ENCODE data around the gene CENPP.
A peak's percentile ranks its signal among the peaks of the same experiment; 100 is the strongest.

Gene CENPP

GRCh38 chr9:92327283-92327850 lies 1.6 kb downstream of the CENPP start:
- H3K9me3 ChIP-seq: no peaks in the 10 kb centered on the region
- H3K4me3 ChIP-seq: no peak overlapping the region
- no peaks in the 10 kb centered on the region for H3K27me3 ChIP-seq
- DNase-seq: no peak
- peaks cover 0 to 22% (median 18%) of the 10 kb centered on the region in 4 donors for H3K4me1 ChIP-seq
- peaks cover 2 to 4% (median 3%) of the 10 kb centered on the region in 3 donors for H3K36me3 ChIP-seq
- no peak for TF ChIP-seq CTCF (IDR thresholded peaks at IDR 0.05)
- no peak overlapping the region for H3K27ac ChIP-seq
- intact Hi-C loops (cut with DNase I; ENCODE audit: low total_unique reads): no loop called here

- no peak for TF ChIP-seq CTCF (IDR thresholded peaks at IDR 0.05)
- Histone ChIP-seq H3K27ac (no peak overlapping the region), H3K9me3 (no peaks in the 10 kb centered on the region), H3K4me1 (peaks cover 0 to 22% (median 18%) of the 10 kb centered on the region in 4 donors), H3K36me3 (no peaks in the 10 kb centered on the region), H3K4me3 (no peak overlapping the region), H3K27me3 (no peaks in the 10 kb centered on the region)
- DNase-seq: no peak
- intact Hi-C loops (cut with DNase I; ENCODE audit: low total_unique reads): no loop called here
These were observed 2.5 kb downstream of the CENPP start for GRCh38 chr9:92328225-92328624.

DNA sequence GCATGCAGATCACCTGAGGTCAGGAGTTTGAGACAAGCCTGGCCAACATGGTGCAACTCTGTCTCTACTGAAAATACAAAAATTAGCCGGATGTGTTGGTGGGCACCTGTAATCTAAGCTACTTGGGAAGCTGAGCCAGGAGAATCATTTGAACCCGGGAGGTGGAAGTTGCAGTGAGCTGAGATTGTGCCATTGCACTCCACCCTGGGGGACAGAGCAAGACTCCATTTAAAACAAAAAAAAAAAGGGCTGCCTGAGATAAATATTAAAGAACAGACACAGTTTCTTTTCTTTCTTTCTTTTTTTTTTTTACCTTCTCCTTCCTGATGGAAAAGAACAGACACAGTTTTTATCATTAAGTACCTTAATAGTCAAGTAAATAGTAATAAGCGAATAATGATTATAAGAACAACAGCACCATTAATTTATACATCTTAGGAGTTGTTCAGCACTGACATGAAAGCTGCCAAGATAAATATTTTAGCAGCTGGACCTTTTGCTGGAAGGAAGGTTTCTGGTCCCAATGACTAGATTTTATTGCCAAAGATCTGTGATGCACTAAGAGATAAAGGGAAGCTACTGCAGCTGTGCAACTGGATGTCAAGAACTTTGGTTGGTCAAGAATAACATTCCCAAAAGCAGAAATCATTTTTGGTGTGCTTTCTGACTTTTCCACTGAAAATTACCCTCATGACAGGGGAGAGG lies 7.0 kb downstream of the CENPP start:
- Histone ChIP-seq H3K27me3 (no peaks in the 10 kb centered on the region), H3K4me3 (no peak overlapping the region), H3K36me3 (no peaks in the 10 kb centered on the region), H3K27ac (no peak overlapping the region), H3K9me3 (no peaks in the 10 kb centered on the region), H3K4me1 (peaks cover 0 to 3% (median 0%) of the 10 kb centered on the region in 4 donors)
- intact Hi-C loops (cut with DNase I; ENCODE audit: low total_unique reads): loop anchor here (2.0 kb wide), 1 partner anchor 292 kb away; no protein-coding TSS in a partner anchor
- no peak for TF ChIP-seq CTCF (IDR thresholded peaks at IDR 0.05)
- DNase-seq: no peak

GRCh38 chr9:92333282-92333634 lies 7.5 kb downstream of the CENPP start:
- no peak overlapping the region for H3K4me3 ChIP-seq
- no peak for TF ChIP-seq CTCF (IDR thresholded peaks at IDR 0.05)
- peaks cover 0 to 2% (median 0%) of the 10 kb centered on the region in 3 donors for H3K36me3 ChIP-seq
- intact Hi-C loops (cut with DNase I; ENCODE audit: low total_unique reads): loop anchor here (2.0 kb wide), 1 partner anchor 292 kb away; no protein-coding TSS in a partner anchor
- no peak overlapping the region for H3K27ac ChIP-seq
- H3K9me3 ChIP-seq: no peaks in the 10 kb centered on the region
- H3K4me1 ChIP-seq: peaks cover 0 to 3% (median 0%) of the 10 kb centered on the region in 4 donors
- no peaks in the 10 kb centered on the region for H3K27me3 ChIP-seq
- no peak for DNase-seq

DNA sequence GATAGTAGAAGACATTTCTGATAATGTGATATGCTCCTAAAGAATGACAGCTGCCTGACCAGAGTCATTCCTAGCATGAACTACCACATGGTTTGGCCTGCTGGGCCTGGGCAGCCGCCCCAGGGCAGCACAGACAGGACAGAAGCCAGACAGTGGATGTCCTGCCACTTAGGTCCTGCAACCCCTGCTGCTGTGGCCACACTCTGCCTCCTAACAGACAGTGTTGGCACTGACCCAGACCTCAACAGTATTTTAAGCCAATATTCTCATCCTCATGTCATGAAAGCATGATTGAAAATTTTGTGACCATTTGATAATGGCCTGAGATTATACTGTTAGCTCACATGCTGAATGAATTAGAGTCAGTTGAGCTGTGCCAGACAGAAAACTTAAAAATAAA lies 15.8 kb downstream of the CENPP start:
- Histone ChIP-seq H3K9me3 (no peaks in the 10 kb centered on the region), H3K4me3 (no peak overlapping the region), H3K27ac (peak overlapping the region; percentile 54 to 66), H3K36me3 (peaks cover 0 to 9% (median 0%) of the 10 kb centered on the region in 3 donors), H3K27me3 (no peaks in the 10 kb centered on the region), H3K4me1 (peaks cover 0 to 14% (median 3%) of the 10 kb centered on the region in 4 donors)
- intact Hi-C loops (cut with DNase I; ENCODE audit: low total_unique reads): loop anchor here (2.0 to 5.0 kb wide), 2 partner anchors 96 to 293 kb away; no protein-coding TSS in a partner anchor
- TF ChIP-seq CTCF (IDR thresholded peaks at IDR 0.05): no peak
- no peak for DNase-seq
